GM12878 (cell line): ENCODE results near the gene MMEL1. TPM values are rescaled to one million over a fixed set of nuclear protein-coding genes. Genes with fewer than 3 reads are reported as not detected.

ENCODE experiments used
- ATAC-seq: fragments of 200-7000 bp; cut with Tn5 transposase; 3 replicates; pipeline ENCODE4 v1.9.1; 2020; ENCODE audit warnings: mild to moderate bottlenecking, moderate library complexity
- BruUV-seq: library from RNA; stranded (reverse); fragments of 400-500 nt; replicated peaks from 2 replicates; lab custom pipeline; 2021; lab: Mats Ljungman, UMichigan
- CTCF ChIA-PET: fragments of 300-600 bp; sonication (Branson Sonifier 250); formaldehyde crosslinking; extraction: SDS; loops from one replicate; lab custom pipeline; 2021; ENCODE audit warnings: inconsistent platforms; lab: Yijun Ruan, JAX
- POLR2A ChIA-PET: fragments of 350-600 bp; formaldehyde crosslinking; extraction: SDS; loops from one replicate; lab custom pipeline; 2021; ENCODE audit warnings: inconsistent platforms; lab: Charles Lee
- RAD21 ChIA-PET: fragments of 300-600 bp; sonication (Branson Sonifier 250); formaldehyde crosslinking; loops from one replicate; lab custom pipeline; 2023; ENCODE audit warnings: antibody characterized with exemption; ENCODE audit not compliant: unreplicated experiment; lab: Charles Lee
- SMC1A ChIA-PET: fragments of 300-600 bp; sonication (Branson Sonifier 250); formaldehyde crosslinking; loops from one replicate; lab custom pipeline; 2023; ENCODE audit not compliant: unreplicated experiment, uncharacterized antibody; lab: Charles Lee
- DNase-seq: peaks from one replicate; pipeline ENCODE4 v3.0.0-alpha.2; 2011; ENCODE audit warnings: low read depth, low spot score
- FAIRE-seq: peaks from 3 replicates; lab custom pipeline; 2011; peaks lifted over from hg19 to GRCh38; lab: Jason Lieb, UNC
- H2AFZ ChIP-seq: 2 replicates; pipeline ENCODE4 v1.6.0; 2011; ENCODE audit warnings: low read depth, low read length, control low read depth; ENCODE audit not compliant: control insufficient read depth
- H3K27ac ChIP-seq: 2 replicates; pipeline ENCODE4 v1.5.1; 2011; ENCODE audit warnings: control low read depth; ENCODE audit not compliant: control insufficient read depth, insufficient read depth
- H3K27me3 ChIP-seq, 2 experiments: replicated peaks in 1 of 2; 2 replicates each; pipeline versions ENCODE4 v1.6.0 to v1.6.1; 2011; ENCODE audit warnings: low read length in 1 of 2; ENCODE audit not compliant: control insufficient read depth in 2 of 2, insufficient read depth in 2 of 2
- H3K36me3 ChIP-seq, 2 experiments: 2 replicates each; pipeline ENCODE4 v1.5.1; 2011; ENCODE audit warnings: low read length in 1 of 2; ENCODE audit not compliant: control insufficient read depth in 2 of 2, insufficient read depth in 2 of 2
- H3K4me1 ChIP-seq: 2 replicates; pipeline ENCODE4 v1.6.1; 2011; ENCODE audit warnings: mild to moderate bottlenecking, low read length, moderate library complexity, mixed read lengths; ENCODE audit not compliant: control insufficient read depth, insufficient read depth
- H3K4me2 ChIP-seq: 2 replicates; pipeline ENCODE4 v1.6.0; 2011; ENCODE audit warnings: control low read depth; ENCODE audit not compliant: control insufficient read depth, insufficient read depth
- H3K4me3 ChIP-seq: fragments of 200-600 bp; sonication (generic); 2 replicates; pipeline ENCODE4 v1.5.1; 2016
- H3K79me2 ChIP-seq: 2 replicates; pipeline ENCODE4 v1.6.0; 2011; ENCODE audit warnings: low read length; ENCODE audit not compliant: control insufficient read depth, insufficient read depth
- H3K9ac ChIP-seq: 2 replicates; pipeline ENCODE4 v1.8.0; 2011; ENCODE audit warnings: low read length, control low read depth, mixed read lengths; ENCODE audit not compliant: control insufficient read depth, insufficient read depth
- H3K9me3 ChIP-seq: replicated peaks from 3 replicates; pipeline ENCODE4 v1.5.1; 2011; ENCODE audit warnings: mild to moderate bottlenecking, low read length; ENCODE audit not compliant: control insufficient read depth, insufficient read depth
- H4K20me1 ChIP-seq: 2 replicates; pipeline ENCODE4 v1.6.0; 2011; ENCODE audit not compliant: control insufficient read depth, insufficient read depth
- BCLAF1 ChIP-seq: fragments of 450-650 bp; IDR thresholded peaks from 2 replicates; pipeline ENCODE4 v1.6.1; 2017; ENCODE audit warnings: antibody characterized with exemption, mild to moderate bottlenecking, moderate library complexity
- CHD4 ChIP-seq: fragments of 200-600 bp; sonication (generic); IDR thresholded peaks from 2 replicates; pipeline ENCODE4 v1.6.1; 2016; ENCODE audit warnings: mild to moderate bottlenecking
- CREB1 ChIP-seq: IDR thresholded peaks from 2 replicates; pipeline ENCODE4 v1.6.1; 2012; ENCODE audit warnings: low read depth, mild to moderate bottlenecking, inconsistent platforms
- EP300 ChIP-seq, 2 experiments: fragments of 150-350 bp in 1 of 2; IDR thresholded peaks; 2 replicates each; pipeline ENCODE4 v1.6.1; 2011 to 2012; ENCODE audit warnings: low read depth in 2 of 2, low read length in 2 of 2, borderline replicate concordance in 1 of 2, improper control_type of control experiment in 1 of 2, inconsistent platforms in 1 of 2; ENCODE audit not compliant: control insufficient read depth in 1 of 2
- FOS ChIP-seq: IDR thresholded peaks from 3 replicates; pipeline ENCODE4 v1.6.1; 2011; ENCODE audit warnings: borderline replicate concordance; ENCODE audit not compliant: insufficient read length; ENCODE audit errors: extremely low read depth
- HDGF ChIP-seq: fragments of 450-650 bp; IDR thresholded peaks from 2 replicates; pipeline ENCODE4 v1.6.1; 2016; ENCODE audit warnings: antibody characterized with exemption
- HSF1 ChIP-seq: fragments of 150-350 bp; IDR thresholded peaks from 2 replicates; pipeline ENCODE4 v1.6.1; 2014; ENCODE audit warnings: mild to moderate bottlenecking, low read depth, low read length
- JUNB ChIP-seq: IDR thresholded peaks from 2 replicates; pipeline ENCODE4 v1.6.1; 2016; ENCODE audit warnings: antibody characterized with exemption, mild to moderate bottlenecking
- JUND ChIP-seq: IDR thresholded peaks from 2 replicates; pipeline ENCODE4 v1.6.1; 2012; ENCODE audit warnings: low read depth, mild to moderate bottlenecking, low read length, improper control_type of control experiment, moderate library complexity
- POLR2AphosphoS5 ChIP-seq: IDR thresholded peaks from 2 replicates; pipeline ENCODE4 v1.6.1; 2011; ENCODE audit warnings: mild to moderate bottlenecking, low read length, inconsistent platforms
- POU2F2 ChIP-seq: IDR thresholded peaks from 3 replicates; pipeline ENCODE4 v1.6.1; 2011; ENCODE audit warnings: low read depth, mild to moderate bottlenecking, low read length, borderline replicate concordance
- RFX5 ChIP-seq: IDR thresholded peaks from 2 replicates; pipeline ENCODE4 v1.6.1; 2011; ENCODE audit warnings: low read depth, low read length, improper control_type of control experiment
- RUNX3 ChIP-seq: IDR thresholded peaks from 2 replicates; pipeline ENCODE4 v1.6.1; 2012; ENCODE audit warnings: low read length, inconsistent platforms
- SMAD5 ChIP-seq: IDR thresholded peaks from 2 replicates; pipeline ENCODE4 v1.6.1; 2016; ENCODE audit warnings: antibody characterized with exemption, low read depth
- SMC3 ChIP-seq: IDR thresholded peaks from 2 replicates; pipeline ENCODE4 v1.6.1; 2011; ENCODE audit warnings: low read length, improper control_type of control experiment, borderline replicate concordance
- SRF ChIP-seq, 2 experiments: IDR thresholded peaks; 2 replicates each; pipeline ENCODE4 v1.6.1; 2011; ENCODE audit warnings: low read depth in 2 of 2, low read length in 2 of 2, mild to moderate bottlenecking in 1 of 2, moderate library complexity in 1 of 2
- STAT3 ChIP-seq: IDR thresholded peaks from 2 replicates; pipeline ENCODE4 v1.6.1; 2011; ENCODE audit warnings: low read depth, low read length, improper control_type of control experiment
- TAF1 ChIP-seq: IDR thresholded peaks from 2 replicates; pipeline ENCODE4 v1.6.1; 2011; ENCODE audit warnings: mild to moderate bottlenecking, low read depth, low read length, borderline replicate concordance
- WGBS: methylation state at CpG from one replicate; pipeline ENCODE4 v1.1.6; 2016; ENCODE audit warnings: low lambda C conversion rate; ENCODE audit not compliant: insufficient replicate concordance, insufficient coverage; ENCODE audit errors: missing lambda C conversion rate; 5-methylcytosine and 5-hydroxymethylcytosine counted together
- in situ Hi-C: fragments of 300-500 bp; cut with MboI; formaldehyde crosslinking; loops from 9 replicates; pipeline ENCODE4 v1.14.3; 2018; ENCODE audit warnings: mixed read lengths
- intact Hi-C: fragments of 100-400 bp; cut with micrococcal nuclease; formaldehyde crosslinking; loops from one replicate; pipeline ENCODE4 v1.14.2; 2022; ENCODE audit not compliant: unreplicated experiment
- polyA plus RNA-seq, 11 experiments: library from polyadenylated mRNA; depleted of rRNA in 4 of 11; unstranded in 6 of 11; stranded (reverse) in 5 of 11; fragments of >200 nt; fragmentation: Nextera tagmentation in 4 of 11; fragmentation: Illumina TruSeq in 1 of 11; extraction: Ambion mirVana in 4 of 11; extraction: Trizol in 1 of 11; gene quantifications; 1 replicate in 1 of 11; 2 replicates in 10 of 11; pipeline versions ENCODE4 v1.2.1 to v1.2.3, GENCODE V29; 2011 to 2016; ENCODE audit warnings: inconsistent platforms in 2 of 11, missing spikeins in 2 of 11, low read depth in 1 of 11
- total RNA-seq, 4 experiments: library from RNA; depleted of rRNA in 3 of 4; stranded (reverse); fragments of >200 nt in 3 of 4; fragmentation: Illumina TruSeq in 1 of 4; extraction: Trizol in 1 of 4; gene quantifications; 2 replicates each; pipeline versions ENCODE4 v1.2.1 to v1.2.3, GENCODE V29; 2013 to 2021

The MMEL1 gene
- total and polyA plus RNA-seq, 10 of the 15 experiments (the other 5 are each of a cell fraction or from before 2014, with no cell fraction given): 0.11 TPM; not detected in 9

- no peak for DNase-seq
- POLR2A ChIA-PET: no interaction called here
These were observed 11.8 kb upstream of the MMEL1 start for GRCh38 chr1:2644591-2645101.

More at GRCh38 chr1:2644591-2645101, 11.8 kb upstream of the MMEL1 start:
- H3K9ac ChIP-seq: no peak overlapping the region
- CTCF ChIA-PET: no interaction called here
- H3K79me2 ChIP-seq: peaks cover 4% of the 10 kb centered on the region
- H3K4me3 ChIP-seq: no peak overlapping the region
- SMC1A ChIA-PET: interaction anchor here (0.7 kb wide), 1 partner anchor 58 kb away, joined by 3 read pairs; the partner anchor contains the start of gene PRXL2B
- ATAC-seq (no peak), FAIRE-seq (no peak)
- H3K4me1 ChIP-seq: peaks cover 6% of the 10 kb centered on the region
- no peak overlapping the region for H3K4me2 ChIP-seq
- intact Hi-C loops (no loop called here), in situ Hi-C loops (no loop called here)
- H3K9me3 ChIP-seq: peaks cover 5% of the 10 kb centered on the region; the same call in 2 of the 3 replicates
- H3K36me3 ChIP-seq: no peaks in the 10 kb centered on the region
- no peak overlapping the region for H3K27ac ChIP-seq
- RAD21 ChIA-PET: no interaction called here
- no peaks in the 10 kb centered on the region for H4K20me1 ChIP-seq
- TF ChIP-seq EP300 (IDR thresholded peaks at IDR 0.05; ENCODE audit: borderline replicate concordance in 1 of 2, control insufficient read depth in 1 of 2, low read depth in 2 of 2, low read length in 2 of 2): no peak
- no peak for TF ChIP-seq STAT3
- no peak for TF ChIP-seq JUNB
- no peak for TF ChIP-seq FOS
- TF ChIP-seq BCLAF1: no peak
- no peak for TF ChIP-seq CREB1
- no peak for TF ChIP-seq TAF1
- TF ChIP-seq HDGF: no peak
- no peak for TF ChIP-seq RFX5
- no peak for TF ChIP-seq POU2F2
- TF ChIP-seq RUNX3: no peak
- TF ChIP-seq CHD4: no peak
- TF ChIP-seq SMC3: no peak
- TF ChIP-seq SRF (IDR thresholded peaks at IDR 0.05; ENCODE audit: low read depth in 2 of 2, low read length in 2 of 2): no peak
- TF ChIP-seq SMAD5: no peak
- TF ChIP-seq POLR2AphosphoS5: no peak
- TF ChIP-seq HSF1: no peak
- no peak for TF ChIP-seq JUND
- 22% methylated on average over 12 of the region's 12 CpGs for WGBS
- H3K27me3 ChIP-seq: no peaks in the 10 kb centered on the region
- no peak overlapping the region for H2AFZ ChIP-seq
- no TSS peak for BruUV-seq
